T-cell (primary cell): ENCODE results near the gene FAM13A. TPM values are rescaled to one million over a fixed set of nuclear protein-coding genes. Genes with fewer than 3 reads are reported as not detected.

Experiments
- ATAC-seq, 4 experiments: fragments of 200-7000 bp in 3 of 4; fragments of 150-1000 bp in 1 of 4; cut with Tn5 transposase; replicated peaks in 1 of 4; 1 replicate in 3 of 4; 2 replicates in 1 of 4; pipeline ENCODE4 v1.10.0; 2021; ENCODE audit warnings: moderate library complexity in 3 of 4, mild to moderate bottlenecking in 2 of 4, moderate number of reproducible peaks in 1 of 4
- CTCF ChIA-PET, 2 donors: fragments of 300-600 bp; sonication (Branson Sonifier 250); formaldehyde crosslinking; loops; one replicate each; lab custom pipeline; 2022; ENCODE audit warnings: antibody characterized with exemption in 2 of 2; lab: Charles Lee
- POLR2A ChIA-PET, 2 donors: fragments of 300-600 bp; sonication (Branson Sonifier 250); formaldehyde crosslinking; loops; one replicate each; lab custom pipeline; 2022; ENCODE audit warnings: antibody characterized with exemption in 2 of 2; lab: Charles Lee
- DNase-seq, 35 experiments: peaks; one replicate each; pipeline versions ENCODE4 v3.0.0 to v3.0.0-alpha.2; 2013 to 2023
- H3K27ac ChIP-seq: one replicate; pipeline ENCODE4 v1.5.1; 2013; ENCODE audit warnings: low read length
- H3K27me3 ChIP-seq, 2 experiments: replicated peaks in 1 of 2; 1 replicate in 1 of 2; 2 replicates in 1 of 2; pipeline versions ENCODE4 v1.6.1 to v1.7.0; 2013; ENCODE audit warnings: low read length in 1 of 2, mixed read lengths in 1 of 2; ENCODE audit not compliant: control insufficient read depth in 2 of 2, insufficient read depth in 2 of 2; ENCODE audit errors: extremely low read depth in 1 of 2
- H3K36me3 ChIP-seq, 2 donors: 1 replicate in 1 of 2; 2 replicates in 1 of 2; pipeline versions ENCODE4 v1.6.1 to v1.7.0; 2013; ENCODE audit warnings: low read length in 1 of 2; ENCODE audit not compliant: control insufficient read depth in 2 of 2, insufficient read depth in 1 of 2; ENCODE audit errors: extremely low read depth in 1 of 2
- H3K4me1 ChIP-seq, 2 experiments: 1 replicate in 1 of 2; 2 replicates in 1 of 2; pipeline versions ENCODE4 v1.6.1 to v1.7.0; 2013; ENCODE audit warnings: low read length in 2 of 2, mixed read lengths in 1 of 2; ENCODE audit not compliant: insufficient read depth in 2 of 2, control insufficient read depth in 1 of 2; ENCODE audit errors: extremely low read depth in 1 of 2
- H3K4me3 ChIP-seq, 2 donors: 1 replicate in 1 of 2; 2 replicates in 1 of 2; pipeline versions ENCODE4 v1.5.1 to v1.7.0; 2013; ENCODE audit warnings: mild to moderate bottlenecking in 2 of 2, low read length in 1 of 2, moderate library complexity in 1 of 2; ENCODE audit not compliant: control insufficient read depth in 1 of 2; ENCODE audit errors: extremely low read depth in 1 of 2
- H3K9me3 ChIP-seq: 2 replicates; pipeline ENCODE4 v1.7.0; 2013
- H3K27ac Mint-ChIP-seq, 2 donors: one replicate each; pipeline ENCODE4 v1.8.0; 2020 to 2021; ENCODE audit warnings: mild to moderate bottlenecking in 2 of 2, mixed read lengths in 2 of 2
- H3K27me3 Mint-ChIP-seq, 2 donors: one replicate each; pipeline ENCODE4 v1.8.0; 2021 to 2022; ENCODE audit warnings: mixed read lengths in 2 of 2
- H3K36me3 Mint-ChIP-seq: one replicate; pipeline ENCODE4 v1.8.0; 2021; ENCODE audit warnings: mixed read lengths
- H3K4me1 Mint-ChIP-seq, 3 donors: one replicate each; pipeline ENCODE4 v1.8.0; 2020 to 2022; ENCODE audit warnings: mixed read lengths in 3 of 3, mild to moderate bottlenecking in 1 of 3
- H3K4me3 Mint-ChIP-seq, 3 donors: one replicate each; pipeline ENCODE4 v1.8.0; 2020 to 2022; ENCODE audit warnings: mild to moderate bottlenecking in 3 of 3, mixed read lengths in 3 of 3, moderate library complexity in 3 of 3
- H3K9me3 Mint-ChIP-seq, 3 donors: one replicate each; pipeline ENCODE4 v1.8.0; 2020 to 2022; ENCODE audit warnings: mixed read lengths in 3 of 3
- WGBS: methylation state at CpG from one replicate; pipeline ENCODE4 v1.1.5; 2013; ENCODE audit warnings: missing lambda C conversion rate; ENCODE audit not compliant: insufficient coverage; 5-methylcytosine and 5-hydroxymethylcytosine counted together
- total RNA-seq, 35 experiments: library from RNA in 6 of 35; stranded (reverse) in 6 of 35; fragments of 120-200 nt in 1 of 35; gene quantifications; one replicate each; pipeline versions ENCODE4 v1.2.1 to v1.2.4 and lab custom pipeline; 2013 to 2026

The FAM13A gene
- total RNA-seq, 5 donors from 2014 or later (not counting 1 experiment from before 2014, with no cell fraction given), result 11.3 to 92.9 (median 22.7) TPM

DNA sequence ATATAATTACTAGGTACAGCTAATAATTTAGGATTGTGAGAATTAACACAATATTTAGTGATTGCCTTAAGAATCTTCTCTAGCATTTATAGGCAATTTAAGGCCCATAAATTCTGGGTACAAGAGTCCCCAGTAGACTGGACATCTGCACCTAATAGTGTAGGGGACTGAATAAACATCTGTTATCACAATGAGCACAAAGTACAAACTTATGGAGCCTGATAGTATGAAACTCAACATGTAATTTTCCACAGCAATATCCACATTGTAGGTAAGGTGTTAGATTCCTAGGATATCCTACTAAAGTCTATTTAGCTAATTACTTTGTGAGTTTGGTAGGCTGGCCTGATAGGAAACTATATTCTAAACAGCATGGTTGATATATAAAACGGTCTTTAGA lies 178.3 kb downstream of the FAM13A start:
- Histone ChIP-seq H3K27me3 (no peaks in the 10 kb centered on the region), H3K4me3 (no peak overlapping the region), H3K4me1 (no peaks in the 10 kb centered on the region), H3K36me3 (no peaks in the 10 kb centered on the region), H3K9me3 (no peaks in the 10 kb centered on the region), H3K27ac (no peak overlapping the region)
- Mint-ChIP-seq H3K9me3 (no peaks in the 10 kb centered on the region), H3K27ac (no peak overlapping the region), H3K27me3 (peaks cover 5 to 8% of the 10 kb centered on the region in 2 donors), H3K4me1 (peaks cover 5 to 16% (median 11%) of the 10 kb centered on the region in 3 donors), H3K4me3 (no peak overlapping the region), H3K36me3 (no peaks in the 10 kb centered on the region)
- no peak for DNase-seq
- POLR2A ChIA-PET, result interaction anchor here in 1 of 2 donors (0.6 kb wide), 1 partner anchor 138 kb away, joined by 3 read pairs; no protein-coding TSS in a partner anchor
- CTCF ChIA-PET, result interaction anchor here in 1 of 2 donors (0.6 kb wide), 1 partner anchor 1078 kb away, joined by 3 read pairs; no protein-coding TSS in a partner anchor
- ATAC-seq, result no peak
- WGBS, result no CpG with 5 or more reads among the region's 1 CpG

DNA sequence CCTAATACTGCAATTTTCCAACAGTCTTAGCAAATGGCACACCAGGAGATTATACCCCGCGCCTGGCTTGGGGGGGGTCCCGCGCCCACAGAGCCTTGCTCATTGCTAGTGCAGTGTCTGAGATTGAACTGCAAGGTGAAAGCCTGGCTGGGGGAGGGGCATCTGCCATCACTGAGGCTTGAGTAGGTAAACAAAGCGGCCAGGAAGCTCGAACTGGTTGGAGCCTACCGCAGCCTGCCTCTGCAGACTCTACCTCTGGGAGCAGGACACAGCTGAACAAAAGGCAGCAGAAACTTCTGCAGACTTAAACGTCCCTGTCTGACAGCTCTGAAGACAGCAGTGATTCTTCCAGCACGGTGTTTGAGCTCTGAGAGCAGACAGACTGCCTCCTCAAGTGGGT lies 186.6 kb downstream of the FAM13A start:
- whole genome bisulfite sequencing, result 87% methylated on average over 8 of the region's 9 CpGs
- Histone ChIP-seq H3K4me3 (no peak overlapping the region), H3K36me3 (no peaks in the 10 kb centered on the region), H3K27ac (no peak overlapping the region), H3K9me3 (no peaks in the 10 kb centered on the region), H3K27me3 (peaks cover 0 to 8% of the 10 kb centered on the region in 2 experiments), H3K4me1 (no peaks in the 10 kb centered on the region)
- ChIA-PET CTCF (no interaction called here), POLR2A (no interaction called here)
- H3K27me3 Mint-ChIP-seq, result peaks cover 0 to 10% of the 10 kb centered on the region in 2 donors
- ATAC-seq, result no peak
- DNase-seq, result no peak
- no peaks in the 10 kb centered on the region for H3K9me3 Mint-ChIP-seq
- peaks cover 0 to 4% (median 0%) of the 10 kb centered on the region in 3 donors for H3K4me1 Mint-ChIP-seq
- H3K36me3 Mint-ChIP-seq, result no peaks in the 10 kb centered on the region
- no peak overlapping the region for H3K4me3 Mint-ChIP-seq
- no peak overlapping the region for H3K27ac Mint-ChIP-seq

DNA sequence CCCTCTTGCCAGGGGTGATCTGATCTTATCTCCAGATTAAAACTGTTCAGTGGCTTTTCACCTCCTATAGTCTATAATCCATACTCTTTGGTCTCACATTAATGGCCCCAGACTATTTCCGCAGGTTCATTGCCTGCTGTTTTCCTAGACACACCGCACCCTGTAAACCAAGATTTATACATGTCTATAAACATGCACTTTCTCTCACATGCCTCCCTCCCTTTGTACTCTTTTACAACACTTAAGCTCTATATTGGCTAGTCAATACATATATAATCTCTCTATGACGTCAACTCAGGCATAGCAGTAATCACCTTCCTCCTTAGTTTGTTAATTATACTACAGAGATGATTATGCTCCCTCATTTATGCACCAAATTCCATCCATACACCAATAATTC lies 188.5 kb downstream of the FAM13A start:
- ChIA-PET CTCF (no interaction called here), POLR2A (no interaction called here)
- no peaks in the 10 kb centered on the region for H3K4me1 ChIP-seq
- Mint-ChIP-seq H3K36me3 (no peaks in the 10 kb centered on the region), H3K4me1 (peaks cover 0 to 4% (median 0%) of the 10 kb centered on the region in 3 donors), H3K4me3 (no peak overlapping the region), H3K9me3 (no peaks in the 10 kb centered on the region), H3K27me3 (peaks cover 0 to 10% of the 10 kb centered on the region in 2 donors), H3K27ac (no peak overlapping the region)
- peaks cover 0 to 8% of the 10 kb centered on the region in 2 experiments for H3K27me3 ChIP-seq
- H3K36me3 ChIP-seq, result no peaks in the 10 kb centered on the region
- H3K4me3 ChIP-seq, result no peak overlapping the region
- no peak for DNase-seq
- 95% methylated on average over 2 of the region's 3 CpGs for WGBS
- no peak for ATAC-seq
- H3K27ac ChIP-seq, result no peak overlapping the region
- no peaks in the 10 kb centered on the region for H3K9me3 ChIP-seq

DNA sequence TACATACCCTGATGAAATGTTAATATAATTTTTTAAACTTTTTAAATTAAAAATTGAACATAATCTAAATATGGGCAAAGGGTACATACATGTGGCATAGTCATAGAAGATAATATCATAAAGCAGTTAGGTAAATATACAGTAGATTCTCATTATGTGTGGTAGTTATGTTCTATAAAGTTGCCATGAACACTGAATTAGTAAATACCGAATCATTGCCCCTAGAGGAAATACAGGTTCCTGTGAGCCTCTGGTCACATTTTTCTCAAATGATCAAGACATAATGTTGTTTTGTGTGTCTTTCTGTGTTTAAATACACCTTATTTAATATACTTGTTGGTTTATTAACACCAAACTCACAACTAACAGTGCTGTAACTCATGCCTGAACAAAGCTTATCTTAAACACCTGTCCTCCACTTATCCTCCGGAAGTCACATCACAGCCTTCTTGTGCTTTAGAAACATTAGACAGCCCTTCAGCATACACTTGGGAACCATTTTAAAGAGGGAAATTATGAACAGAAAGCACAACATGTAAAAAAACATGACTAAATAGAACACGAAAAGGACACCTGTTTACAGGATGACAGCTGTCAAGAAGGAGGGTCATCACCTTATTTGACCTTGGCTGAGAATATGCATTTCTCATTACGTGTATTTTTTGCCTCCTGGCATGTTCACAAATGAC lies 190.0 kb downstream of the FAM13A start:
- Histone ChIP-seq H3K36me3 (no peaks in the 10 kb centered on the region), H3K4me1 (no peaks in the 10 kb centered on the region), H3K27ac (no peak overlapping the region), H3K27me3 (peaks cover 0 to 8% of the 10 kb centered on the region in 2 experiments), H3K4me3 (no peak overlapping the region), H3K9me3 (no peaks in the 10 kb centered on the region)
- POLR2A ChIA-PET, result no interaction called here
- Mint-ChIP-seq H3K4me3 (no peak overlapping the region), H3K9me3 (no peaks in the 10 kb centered on the region), H3K27ac (no peak overlapping the region), H3K36me3 (no peaks in the 10 kb centered on the region), H3K4me1 (peaks cover 0 to 4% (median 0%) of the 10 kb centered on the region in 3 donors), H3K27me3 (peaks cover 3 to 8% of the 10 kb centered on the region in 2 donors)
- no peak for DNase-seq
- ATAC-seq, result no peak
- CTCF ChIA-PET, result no interaction called here
- 83% methylated on average over 2 of the region's 4 CpGs for WGBS

DNA sequence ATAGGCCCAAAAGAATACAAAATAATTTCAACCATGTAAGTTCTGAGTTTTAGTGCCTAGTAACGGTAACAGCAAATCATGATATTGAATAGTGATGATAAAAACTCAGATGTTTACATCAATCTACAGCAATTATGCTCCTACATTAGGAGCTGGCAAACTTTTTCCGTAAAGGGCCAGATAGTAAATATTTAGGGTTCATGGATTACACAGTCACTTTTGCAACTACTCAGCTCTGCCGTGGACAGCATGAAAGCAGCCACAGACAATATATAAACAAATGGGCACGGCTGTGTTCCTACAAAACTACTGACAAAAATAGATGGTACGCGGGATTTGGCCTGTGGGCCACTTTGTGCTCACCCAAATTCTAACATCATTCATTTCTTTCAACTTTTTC lies 191.5 kb downstream of the FAM13A start:
- H3K4me3 ChIP-seq, result no peak overlapping the region
- peaks cover 0 to 4% (median 0%) of the 10 kb centered on the region in 3 donors for H3K4me1 Mint-ChIP-seq
- CTCF ChIA-PET, result no interaction called here
- ATAC-seq (no peak), DNase-seq (no peak)
- no peaks in the 10 kb centered on the region for H3K36me3 ChIP-seq
- no CpG with 5 or more reads among the region's 6 CpGs for WGBS
- no peaks in the 10 kb centered on the region for H3K4me1 ChIP-seq
- no peaks in the 10 kb centered on the region for H3K9me3 ChIP-seq
- H3K9me3 Mint-ChIP-seq, result no peaks in the 10 kb centered on the region
- no peak overlapping the region for H3K27ac ChIP-seq
- peaks cover 0 to 7% of the 10 kb centered on the region in 2 experiments for H3K27me3 ChIP-seq
- H3K36me3 Mint-ChIP-seq, result no peaks in the 10 kb centered on the region
- no peak overlapping the region for H3K27ac Mint-ChIP-seq
- POLR2A ChIA-PET, result no interaction called here
- peaks cover 3 to 6% of the 10 kb centered on the region in 2 donors for H3K27me3 Mint-ChIP-seq
- no peak overlapping the region for H3K4me3 Mint-ChIP-seq

DNA sequence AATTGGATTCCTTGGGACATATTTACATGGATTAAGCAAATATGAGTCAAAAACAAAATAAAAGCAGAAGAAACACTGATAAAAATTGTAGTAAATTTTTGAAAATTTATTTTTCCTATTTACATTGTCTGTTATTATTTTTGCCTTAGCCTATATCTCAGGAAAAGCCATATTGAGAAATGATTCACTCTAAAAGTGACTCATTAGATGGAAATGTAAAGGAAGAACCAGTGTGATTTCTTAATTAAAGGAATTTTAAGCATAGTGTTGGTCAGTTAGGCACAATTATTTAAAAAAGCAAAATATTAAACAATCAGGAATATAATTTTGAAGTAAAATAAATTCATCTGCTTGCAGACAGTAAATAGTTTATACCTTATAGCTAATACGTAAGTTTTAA lies 191.9 kb downstream of the FAM13A start:
- Mint-ChIP-seq H3K27me3 (peaks cover 3 to 6% of the 10 kb centered on the region in 2 donors), H3K4me1 (peaks cover 0 to 4% (median 0%) of the 10 kb centered on the region in 3 donors), H3K9me3 (no peaks in the 10 kb centered on the region), H3K4me3 (no peak overlapping the region), H3K27ac (no peak overlapping the region), H3K36me3 (no peaks in the 10 kb centered on the region)
- no peak overlapping the region for H3K27ac ChIP-seq
- H3K4me3 ChIP-seq, result no peak overlapping the region
- DNase-seq (no peak), ATAC-seq (no peak)
- H3K9me3 ChIP-seq, result no peaks in the 10 kb centered on the region
- CTCF ChIA-PET, result no interaction called here
- H3K27me3 ChIP-seq, result peaks cover 0 to 5% of the 10 kb centered on the region in 2 experiments
- no CpG with 5 or more reads among the region's 1 CpG for WGBS
- POLR2A ChIA-PET, result no interaction called here
- H3K4me1 ChIP-seq, result no peaks in the 10 kb centered on the region
- H3K36me3 ChIP-seq, result no peaks in the 10 kb centered on the region
